H9 (cell line): ENCODE results near the gene TMEM63B. TPM values are rescaled to one million over a fixed set of nuclear protein-coding genes. Genes with fewer than 3 reads are reported as not detected.
"Not testable (repeated sequence)": the region's sequence is repeated elsewhere in the genome, so short reads cannot be mapped to it uniquely, and the experiment has no call there.

Experiments used
- DNase-seq: peaks from one replicate; pipeline ENCODE4 v3.0.0-alpha.2; 2017
- H2AFZ ChIP-seq: one replicate; pipeline ENCODE4 v1.6.1; 2013; ENCODE audit warnings: mild to moderate bottlenecking, low read length, control low read depth, moderate library complexity
- H2AK5ac ChIP-seq: 2 replicates; pipeline ENCODE4 v1.6.1; 2013; ENCODE audit warnings: low read length, control low read depth, mixed read lengths; ENCODE audit not compliant: insufficient read length
- H2BK120ac ChIP-seq: one replicate; pipeline ENCODE4 v1.6.1; 2013; ENCODE audit warnings: low read depth, mild to moderate bottlenecking, low read length, control low read depth, inconsistent platforms; ENCODE audit not compliant: poor library complexity, severe bottlenecking
- H2BK12ac ChIP-seq: 2 replicates; pipeline ENCODE4 v1.6.1; 2013; ENCODE audit warnings: low read length, control low read depth, mixed read lengths, low read depth; ENCODE audit not compliant: insufficient read length
- H2BK15ac ChIP-seq: 2 replicates; pipeline ENCODE4 v1.6.1; 2013; ENCODE audit warnings: low read depth, low read length, control low read depth
- H2BK20ac ChIP-seq: one replicate; pipeline ENCODE4 v1.6.1; 2013; ENCODE audit warnings: low read depth, mild to moderate bottlenecking, low read length, control low read depth, inconsistent platforms; ENCODE audit not compliant: poor library complexity, severe bottlenecking
- H2BK5ac ChIP-seq: 2 replicates; pipeline ENCODE4 v1.6.1; 2013; ENCODE audit warnings: low read length, control low read depth, mixed read lengths; ENCODE audit not compliant: insufficient read length
- H3K14ac ChIP-seq: 2 replicates; pipeline ENCODE4 v1.6.1; 2013; ENCODE audit warnings: low read length, control low read depth; ENCODE audit not compliant: insufficient read depth
- H3K18ac ChIP-seq: 2 replicates; pipeline ENCODE4 v1.6.1; 2013; ENCODE audit warnings: low read depth, mild to moderate bottlenecking, mixed read lengths, low read length, control low read depth; ENCODE audit not compliant: insufficient read length
- H3K23ac ChIP-seq: 2 replicates; pipeline ENCODE4 v1.6.1; 2013; ENCODE audit warnings: low read length, control low read depth, mixed read lengths, low read depth; ENCODE audit not compliant: insufficient read length
- H3K23me2 ChIP-seq: 2 replicates; pipeline ENCODE4 v1.6.1; 2013; ENCODE audit warnings: low read depth, mild to moderate bottlenecking, mixed read lengths, low read length, control low read depth; ENCODE audit not compliant: insufficient read length, poor library complexity, severe bottlenecking
- H3K27ac ChIP-seq: 2 replicates; pipeline ENCODE4 v1.5.1; 2013; ENCODE audit warnings: low read length, control low read depth, mixed read lengths, low read depth; ENCODE audit not compliant: insufficient read length
- H3K27me3 ChIP-seq: 2 replicates; pipeline ENCODE4 v1.6.1; 2013; ENCODE audit warnings: low read length, control low read depth, inconsistent platforms; ENCODE audit not compliant: insufficient read depth
- H3K4ac ChIP-seq: 2 replicates; pipeline ENCODE4 v1.6.1; 2013; ENCODE audit warnings: low read depth, mild to moderate bottlenecking, control low read depth, inconsistent platforms, low read length, moderate library complexity
- H3K4me1 ChIP-seq: 2 replicates; pipeline ENCODE4 v1.6.1; 2013; ENCODE audit warnings: low read length, control low read depth, inconsistent platforms; ENCODE audit not compliant: insufficient read depth
- H3K4me2 ChIP-seq: 2 replicates; pipeline ENCODE4 v1.6.1; 2013; ENCODE audit warnings: low read length, control low read depth, mixed read lengths; ENCODE audit not compliant: insufficient read length, insufficient read depth
- H3K56ac ChIP-seq: 2 replicates; pipeline ENCODE4 v1.6.1; 2013; ENCODE audit warnings: low read depth, mild to moderate bottlenecking, mixed read lengths, low read length, control low read depth; ENCODE audit not compliant: insufficient read length
- H3K79me1 ChIP-seq: 2 replicates; pipeline ENCODE4 v1.6.1; 2013; ENCODE audit warnings: low read depth, mild to moderate bottlenecking, moderate library complexity, low read length, control low read depth, inconsistent platforms; ENCODE audit not compliant: insufficient read depth, poor library complexity, severe bottlenecking
- H3K79me2 ChIP-seq: 2 replicates; pipeline ENCODE4 v1.6.1; 2013; ENCODE audit warnings: low read length, control low read depth, inconsistent platforms; ENCODE audit not compliant: insufficient read depth
- H3K9ac ChIP-seq: 2 replicates; pipeline ENCODE4 v1.6.1; 2013; ENCODE audit warnings: low read length, control low read depth, mixed read lengths; ENCODE audit not compliant: insufficient read length; ENCODE audit errors: extremely low read depth
- H3K9me3 ChIP-seq: one replicate; pipeline ENCODE4 v1.6.1; 2013; ENCODE audit warnings: low read depth, low read length, inconsistent platforms; ENCODE audit not compliant: control insufficient read depth
- H3T11ph ChIP-seq: one replicate; pipeline ENCODE4 v1.6.1; 2013; ENCODE audit warnings: mild to moderate bottlenecking, low read length, control low read depth, inconsistent platforms
- H4K20me1 ChIP-seq: one replicate; pipeline ENCODE4 v1.6.1; 2013; ENCODE audit not compliant: control insufficient read depth, insufficient read length, insufficient read depth
- H4K5ac ChIP-seq: 2 replicates; pipeline ENCODE4 v1.6.1; 2013; ENCODE audit warnings: low read depth, mild to moderate bottlenecking, mixed read lengths, low read length, control low read depth; ENCODE audit not compliant: insufficient read length
- H4K8ac ChIP-seq: replicated peaks from 2 replicates; pipeline ENCODE4 v1.6.1; 2013; ENCODE audit warnings: low read length, control low read depth, mixed read lengths, low read depth; ENCODE audit not compliant: insufficient read length
- H4K91ac ChIP-seq: 2 replicates; pipeline ENCODE4 v1.6.1; 2013; ENCODE audit warnings: low read depth, mild to moderate bottlenecking, moderate library complexity, mixed read lengths, low read length, control low read depth; ENCODE audit not compliant: insufficient read length
- H3K27ac Mint-ChIP-seq, 3 experiments: 2 replicates in 2 of 3; 3 replicates in 1 of 3; pipeline ENCODE4 v1.8.0; 2020 to 2021; ENCODE audit warnings: mixed read lengths in 3 of 3, mild to moderate bottlenecking in 1 of 3, moderate library complexity in 1 of 3
- H3K27me3 Mint-ChIP-seq: 2 replicates; pipeline ENCODE4 v1.8.0; 2021; ENCODE audit warnings: low read depth, mild to moderate bottlenecking, moderate library complexity, mixed read lengths
- H3K36me3 Mint-ChIP-seq, 3 experiments: 2 replicates in 2 of 3; 3 replicates in 1 of 3; pipeline ENCODE4 v1.8.0; 2020 to 2021; ENCODE audit warnings: low read depth in 3 of 3, mixed read lengths in 3 of 3; ENCODE audit not compliant: insufficient read depth in 1 of 3
- H3K4me1 Mint-ChIP-seq, 2 experiments: 2 replicates each; pipeline ENCODE4 v1.8.0; 2020; ENCODE audit warnings: mixed read lengths in 2 of 2
- H3K4me3 Mint-ChIP-seq, 2 experiments: 2 replicates in 1 of 2; 3 replicates in 1 of 2; pipeline ENCODE4 v1.8.0; 2020 to 2021; ENCODE audit warnings: mild to moderate bottlenecking in 2 of 2, mixed read lengths in 2 of 2, moderate library complexity in 1 of 2
- H3K9me3 Mint-ChIP-seq, 2 experiments: 2 replicates in 1 of 2; 3 replicates in 1 of 2; pipeline ENCODE4 v1.8.0; 2020; ENCODE audit warnings: mild to moderate bottlenecking in 2 of 2, mixed read lengths in 2 of 2, moderate library complexity in 1 of 2
- WGBS: extraction: QIAGEN DNeasy Blood & Tissue Kit; methylation state at CpG from one replicate; pipeline ENCODE4 v1.1.7; 2013; ENCODE audit warnings: missing lambda C conversion rate, low lambda C conversion rate, mixed read lengths; ENCODE audit not compliant: insufficient read length; ENCODE audit errors: extremely low coverage; 5-methylcytosine and 5-hydroxymethylcytosine counted together
- total RNA-seq: library from RNA; stranded (reverse); gene quantifications from 2 replicates; pipeline ENCODE4 v1.2.1, GENCODE V29; 2021
- TF ChIP-seq, protein P1 (sequence below): fragments of 200-600 bp; sonication (generic); conservative IDR thresholded peaks from 3 replicates; pipeline ENCODE4 v1.8.0; 2021; ENCODE audit warnings: antibody characterized with exemption, mild to moderate bottlenecking

Gene TMEM63B
- total RNA-seq, 1 experiment from 2014 or later: 56.3 TPM

DNA sequence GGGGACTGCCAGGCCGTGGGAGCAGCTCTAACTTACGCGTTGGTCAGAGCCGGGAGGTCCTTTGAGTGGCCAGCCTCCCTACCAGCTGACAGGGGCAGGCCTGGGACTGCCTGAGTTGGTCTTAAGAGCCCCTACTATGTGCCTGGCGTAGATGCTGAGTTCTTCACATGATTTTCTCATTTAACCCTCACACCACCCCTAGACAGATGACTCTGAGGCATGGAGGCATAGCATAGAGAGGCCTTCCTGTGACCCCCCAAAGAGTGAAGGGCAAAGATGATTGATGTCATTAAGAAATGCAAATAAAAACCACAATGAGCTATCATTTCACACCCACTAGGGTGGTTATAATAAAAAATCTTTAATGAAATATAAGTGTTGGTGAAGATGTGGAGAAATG is 36.9 kb upstream of the TMEM63B start:
- no peak overlapping the region for H3K4me2 ChIP-seq

DNA sequence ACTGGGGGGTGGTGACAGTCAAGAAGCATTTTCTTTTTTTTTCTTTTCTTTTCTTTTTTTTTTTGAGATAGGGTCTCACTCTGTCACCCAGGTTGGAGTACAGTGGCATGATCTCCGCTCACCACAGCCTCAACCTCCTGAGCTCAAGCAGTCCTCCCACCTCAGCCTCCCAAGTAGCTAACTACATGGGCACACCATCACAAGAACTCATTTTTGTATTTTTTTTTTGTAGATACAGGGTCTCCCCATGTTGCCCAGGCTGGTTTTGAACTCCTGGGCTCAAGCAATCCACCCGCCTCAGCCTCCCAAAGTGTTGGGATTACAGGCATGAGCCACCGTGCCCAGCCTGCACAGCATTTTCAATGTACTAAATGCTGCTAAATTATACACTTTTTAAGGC is 36.0 kb upstream of the TMEM63B start:
- H3K27ac Mint-ChIP-seq, H4K20me1 ChIP-seq, H3K14ac ChIP-seq, H4K5ac ChIP-seq, H2AK5ac ChIP-seq, H2BK120ac ChIP-seq, H2AFZ ChIP-seq, H3K27ac ChIP-seq, H3K18ac ChIP-seq, H3K79me2 ChIP-seq, H2BK15ac ChIP-seq, H3K9me3 Mint-ChIP-seq, H3K79me1 ChIP-seq, H2BK12ac ChIP-seq, H3K27me3 Mint-ChIP-seq, H4K8ac ChIP-seq, H3K56ac ChIP-seq, H3K27me3 ChIP-seq, H4K91ac ChIP-seq, H3K4me1 ChIP-seq, H3K9me3 ChIP-seq, H3K4ac ChIP-seq, H3K9ac ChIP-seq, DNase-seq, H2BK5ac ChIP-seq, H3K4me2 ChIP-seq, H3T11ph ChIP-seq, H3K4me3 Mint-ChIP-seq, H3K4me1 Mint-ChIP-seq, H3K23me2 ChIP-seq, H3K23ac ChIP-seq, H2BK20ac ChIP-seq: not testable (repeated sequence)
- peaks cover 5 to 25% (median 6%) of the 10 kb centered on the region in 3 experiments; a peak in 6 of 7 replicates for H3K36me3 Mint-ChIP-seq
- WGBS: no CpG with 5 or more reads among the region's 3 CpGs

More for the DNA sequence above, 36.9 kb upstream of the TMEM63B start:
- no peak overlapping the region; the same call in 1 of the 2 replicates for H3K14ac ChIP-seq
- H4K5ac ChIP-seq: no peak overlapping the region
- Mint-ChIP-seq H3K9me3 (no peaks in the 10 kb centered on the region), H3K36me3 (peaks cover 5 to 25% (median 6%) of the 10 kb centered on the region in 3 experiments; a peak in 6 of 7 replicates), H3K27me3 (no peaks in the 10 kb centered on the region), H3K4me3 (no peak overlapping the region), H3K4me1 (no peaks in the 10 kb centered on the region), H3K27ac (no peak overlapping the region)
- no peak overlapping the region for H2AK5ac ChIP-seq
- H3K9me3 ChIP-seq: no peaks in the 10 kb centered on the region
- no peak overlapping the region for H3K23ac ChIP-seq
- no peak overlapping the region for H2AFZ ChIP-seq
- no peaks in the 10 kb centered on the region for H3K79me2 ChIP-seq
- H3K27ac ChIP-seq: no peak overlapping the region
- H4K8ac ChIP-seq: no peak overlapping the region
- no peak overlapping the region for H2BK20ac ChIP-seq
- TF ChIP-seq, protein P1, sequence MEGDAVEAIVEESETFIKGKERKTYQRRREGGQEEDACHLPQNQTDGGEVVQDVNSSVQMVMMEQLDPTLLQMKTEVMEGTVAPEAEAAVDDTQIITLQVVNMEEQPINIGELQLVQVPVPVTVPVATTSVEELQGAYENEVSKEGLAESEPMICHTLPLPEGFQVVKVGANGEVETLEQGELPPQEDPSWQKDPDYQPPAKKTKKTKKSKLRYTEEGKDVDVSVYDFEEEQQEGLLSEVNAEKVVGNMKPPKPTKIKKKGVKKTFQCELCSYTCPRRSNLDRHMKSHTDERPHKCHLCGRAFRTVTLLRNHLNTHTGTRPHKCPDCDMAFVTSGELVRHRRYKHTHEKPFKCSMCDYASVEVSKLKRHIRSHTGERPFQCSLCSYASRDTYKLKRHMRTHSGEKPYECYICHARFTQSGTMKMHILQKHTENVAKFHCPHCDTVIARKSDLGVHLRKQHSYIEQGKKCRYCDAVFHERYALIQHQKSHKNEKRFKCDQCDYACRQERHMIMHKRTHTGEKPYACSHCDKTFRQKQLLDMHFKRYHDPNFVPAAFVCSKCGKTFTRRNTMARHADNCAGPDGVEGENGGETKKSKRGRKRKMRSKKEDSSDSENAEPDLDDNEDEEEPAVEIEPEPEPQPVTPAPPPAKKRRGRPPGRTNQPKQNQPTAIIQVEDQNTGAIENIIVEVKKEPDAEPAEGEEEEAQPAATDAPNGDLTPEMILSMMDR: no peak
- DNase-seq: no peak
- no peak overlapping the region for H3K4ac ChIP-seq
- H3K23me2 ChIP-seq: no peaks in the 10 kb centered on the region
- H3K79me1 ChIP-seq: no peaks in the 10 kb centered on the region
- H3K56ac ChIP-seq: no peak overlapping the region
- H3K27me3 ChIP-seq: no peaks in the 10 kb centered on the region
- H2BK120ac ChIP-seq: no peak overlapping the region
- no peaks in the 10 kb centered on the region for H3K4me1 ChIP-seq
- no peak overlapping the region for H2BK15ac ChIP-seq
- no peak overlapping the region for H2BK5ac ChIP-seq
- WGBS: no CpG with 5 or more reads among the region's 5 CpGs
- no peaks in the 10 kb centered on the region for H4K20me1 ChIP-seq
- no peak overlapping the region for H3K9ac ChIP-seq
- no peak overlapping the region for H4K91ac ChIP-seq
- H2BK12ac ChIP-seq: no peak overlapping the region
- H3T11ph ChIP-seq: no peak overlapping the region
- no peak overlapping the region for H3K18ac ChIP-seq
